Occipital lobe (tissue), 2 donors: Measurements from ENCODE around the gene SEPTIN6. TPM values are rescaled to one million over a fixed set of nuclear protein-coding genes. Genes with fewer than 3 reads are reported as not detected.

Experiments
- DNase-seq: peaks from one replicate; lab custom pipeline; 2025; lab: John Stamatoyannopoulos, UW
- total RNA-seq: library from RNA; depleted of rRNA; stranded (reverse); fragments of >200 nt; gene quantifications from one replicate; pipeline ENCODE4 v1.2.3, GENCODE V29; 2014

The SEPTIN6 gene
- 43.0 TPM for total RNA-seq

GRCh38 chrX:119693040-119693995 is at the start of gene SEPTIN6:
Gene SEPTIN6 (minus strand): TSS chrX:119693168. CDS start chrX:119693105, 63 bp downstream.
- peak; percentile 54 for DNase-seq

GRCh38 chrX:119738742-119739141 is 45.8 kb upstream of the SEPTIN6 start:
- DNase-seq, result no peak

- DNase-seq, result no peak
These were observed 43.3 kb upstream of the SEPTIN6 start for GRCh38 chrX:119736206-119736764.

- no peak for DNase-seq
These were observed 42.5 kb upstream of the SEPTIN6 start for GRCh38 chrX:119735467-119735866.

- no peak for DNase-seq
These were observed 42.0 kb upstream of the SEPTIN6 start for GRCh38 chrX:119734897-119735339.

GRCh38 chrX:119729408-119730201 is 36.6 kb upstream of the SEPTIN6 start:
- DNase-seq, result no peak

- DNase-seq, result no peak
These were observed 35.5 kb upstream of the SEPTIN6 start for GRCh38 chrX:119728487-119728886.

GRCh38 chrX:119726900-119727555 is 34.1 kb upstream of the SEPTIN6 start:
- DNase-seq, result no peak

GRCh38 chrX:119721926-119722325 is 29.0 kb upstream of the SEPTIN6 start:
- no peak for DNase-seq

- DNase-seq, result no peak
These were observed 28.5 kb upstream of the SEPTIN6 start for GRCh38 chrX:119721487-119721886.

- no peak for DNase-seq
These were observed 16.7 kb upstream of the SEPTIN6 start for GRCh38 chrX:119709630-119710029.

GRCh38 chrX:119708936-119709335 is 16.0 kb upstream of the SEPTIN6 start:
- DNase-seq, result no peak

GRCh38 chrX:119706616-119707015 is 13.6 kb upstream of the SEPTIN6 start:
- DNase-seq, result no peak

- no peak for DNase-seq
These were observed 5.9 kb upstream of the SEPTIN6 start for GRCh38 chrX:119698845-119699244.

GRCh38 chrX:119696251-119696890 is 3.4 kb upstream of the SEPTIN6 start:
- no peak for DNase-seq

- no peak for DNase-seq
These were observed 2.6 kb upstream of the SEPTIN6 start for GRCh38 chrX:119695535-119696050.

- no peak for DNase-seq
These were observed 1.9 kb upstream of the SEPTIN6 start for GRCh38 chrX:119694601-119695534.

- no peak for DNase-seq
These were observed 1.1 kb upstream of the SEPTIN6 start for GRCh38 chrX:119693996-119694451.
